KOPT-K1 (cell line): ENCODE measurements around the gene CDK14.

ENCODE experiments used
- H3K27ac ChIP-seq: fragments of 200-600 bp; sonication (generic); 2 replicates; pipeline ENCODE4 v1.5.1; 2016; ENCODE audit warnings: antibody characterized with exemption, mild to moderate bottlenecking, low read depth, low read length; ENCODE audit not compliant: poor library complexity, severe bottlenecking
- H3K36me3 ChIP-seq: fragments of 200-600 bp; sonication (generic); 2 replicates; pipeline ENCODE4 v1.5.1; 2017; ENCODE audit warnings: antibody characterized with exemption, mild to moderate bottlenecking, low read length, moderate library complexity; ENCODE audit not compliant: insufficient read depth
- H3K9me3 ChIP-seq: fragments of 200-600 bp; sonication (generic); 2 replicates; pipeline ENCODE4 v1.5.1; 2017; ENCODE audit warnings: antibody characterized with exemption, low read length, mild to moderate bottlenecking; ENCODE audit not compliant: insufficient read depth, poor library complexity, severe bottlenecking

CDK14 gene

GRCh38 chr7:90879924-90880323, 283.8 kb downstream of the CDK14 start:
- Histone ChIP-seq H3K9me3 (no peaks in the 10 kb centered on the region), H3K27ac (no peak overlapping the region), H3K36me3 (no peaks in the 10 kb centered on the region)

GRCh38 chr7:90886416-90886815, 290.3 kb downstream of the CDK14 start:
- Histone ChIP-seq H3K27ac (no peak overlapping the region), H3K9me3 (no peaks in the 10 kb centered on the region), H3K36me3 (no peaks in the 10 kb centered on the region)

GRCh38 chr7:90889210-90889609, 293.1 kb downstream of the CDK14 start:
- Histone ChIP-seq H3K36me3 (no peaks in the 10 kb centered on the region), H3K9me3 (no peaks in the 10 kb centered on the region), H3K27ac (no peak overlapping the region)

- H3K9me3 ChIP-seq, result no peaks in the 10 kb centered on the region
- H3K27ac ChIP-seq, result no peak overlapping the region
- no peaks in the 10 kb centered on the region for H3K36me3 ChIP-seq
These were observed 293.5 kb downstream of the CDK14 start for GRCh38 chr7:90889644-90890043.

- no peak overlapping the region for H3K27ac ChIP-seq
- no peaks in the 10 kb centered on the region for H3K9me3 ChIP-seq
These were observed 295.4 kb downstream of the CDK14 start for GRCh38 chr7:90891529-90891928.

GRCh38 chr7:90892213-90892612, 296.1 kb downstream of the CDK14 start:
- no peak overlapping the region for H3K27ac ChIP-seq
- no peaks in the 10 kb centered on the region for H3K36me3 ChIP-seq
- H3K9me3 ChIP-seq, result no peaks in the 10 kb centered on the region

More at GRCh38 chr7:90891529-90891928, 295.4 kb downstream of the CDK14 start:
- no peaks in the 10 kb centered on the region for H3K36me3 ChIP-seq

- Histone ChIP-seq H3K9me3 (no peaks in the 10 kb centered on the region), H3K27ac (no peak overlapping the region), H3K36me3 (no peaks in the 10 kb centered on the region)
These were observed 298.0 kb downstream of the CDK14 start for GRCh38 chr7:90894122-90894521.

GRCh38 chr7:90896458-90896857, 300.3 kb downstream of the CDK14 start:
- no peaks in the 10 kb centered on the region for H3K36me3 ChIP-seq
- no peak overlapping the region for H3K27ac ChIP-seq
- H3K9me3 ChIP-seq, result no peaks in the 10 kb centered on the region

- no peaks in the 10 kb centered on the region for H3K9me3 ChIP-seq
- no peak overlapping the region for H3K27ac ChIP-seq
- no peaks in the 10 kb centered on the region for H3K36me3 ChIP-seq
These were observed 301.9 kb downstream of the CDK14 start for GRCh38 chr7:90897961-90898469.

- H3K9me3 ChIP-seq, result no peaks in the 10 kb centered on the region
- H3K27ac ChIP-seq, result no peak overlapping the region
- no peaks in the 10 kb centered on the region for H3K36me3 ChIP-seq
These were observed 304.7 kb downstream of the CDK14 start for GRCh38 chr7:90900628-90901356.

GRCh38 chr7:90903841-90904240, 307.7 kb downstream of the CDK14 start:
- Histone ChIP-seq H3K27ac (no peak overlapping the region), H3K9me3 (no peaks in the 10 kb centered on the region), H3K36me3 (no peaks in the 10 kb centered on the region)

- Histone ChIP-seq H3K27ac (no peak overlapping the region), H3K9me3 (no peaks in the 10 kb centered on the region), H3K36me3 (no peaks in the 10 kb centered on the region)
These were observed 314.0 kb downstream of the CDK14 start for GRCh38 chr7:90910136-90910535.

- no peaks in the 10 kb centered on the region for H3K36me3 ChIP-seq
- no peaks in the 10 kb centered on the region for H3K9me3 ChIP-seq
- no peak overlapping the region for H3K27ac ChIP-seq
These were observed 320.2 kb downstream of the CDK14 start for GRCh38 chr7:90916319-90916718.

- H3K9me3 ChIP-seq, result no peaks in the 10 kb centered on the region
- H3K27ac ChIP-seq, result no peak overlapping the region
- no peaks in the 10 kb centered on the region for H3K36me3 ChIP-seq
These were observed 321.4 kb downstream of the CDK14 start for GRCh38 chr7:90917539-90917938.

GRCh38 chr7:90918303-90918702, 322.2 kb downstream of the CDK14 start:
- H3K9me3 ChIP-seq, result no peaks in the 10 kb centered on the region
- no peak overlapping the region for H3K27ac ChIP-seq
- H3K36me3 ChIP-seq, result no peaks in the 10 kb centered on the region

- no peak overlapping the region for H3K27ac ChIP-seq
- H3K9me3 ChIP-seq, result no peaks in the 10 kb centered on the region
- H3K36me3 ChIP-seq, result no peaks in the 10 kb centered on the region
These were observed 323.7 kb downstream of the CDK14 start for GRCh38 chr7:90919816-90920215.
